ENCODE results near the gene BMP8A.

DNA sequence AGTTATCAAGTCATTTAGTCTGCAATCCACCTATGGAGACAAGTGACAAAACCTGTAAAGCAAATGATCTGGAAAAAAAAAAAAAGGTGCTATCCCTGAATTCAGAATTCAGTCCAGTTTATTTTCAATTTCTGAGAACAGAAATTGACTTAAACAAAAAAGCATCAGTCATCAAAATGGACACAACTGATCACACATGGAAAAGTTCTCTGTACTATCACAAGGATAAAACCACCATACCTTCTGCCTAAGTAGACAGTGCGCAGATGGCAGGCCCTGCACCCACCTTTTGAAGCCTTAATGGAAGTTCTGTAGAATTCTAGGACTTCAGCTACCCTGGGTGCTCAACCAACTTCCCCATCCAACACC is 81.6 kb downstream of the BMP8A start:
- TF ChIP-seq SUZ12 (IDR thresholded peaks at IDR 0.05; ENCODE audit: extremely low read depth, insufficient read depth, insufficient read length) (no peak), YY1 (IDR thresholded peaks at IDR 0.05; ENCODE audit: insufficient read depth, insufficient read length) (no peak), ZNF274 (IDR thresholded peaks at IDR 0.05; ENCODE audit: low read depth, low read length) (no peak)
